Ovary (tissue), 3 donors: ENCODE data around the gene COPRS.

Source experiments
- CTCF ChIP-seq, 3 donors: fragments of 450-650 bp in 2 of 3; fragments of 200-600 bp in 1 of 3; IDR thresholded peaks; one replicate each; pipeline versions ENCODE4 v1.5.1 to v1.8.0; 2016 to 2022; ENCODE audit warnings: antibody characterized with exemption in 3 of 3, mild to moderate bottlenecking in 1 of 3
- POLR2A ChIP-seq: fragments of 450-650 bp; IDR thresholded peaks from one replicate; pipeline ENCODE4 v1.6.1; 2017; ENCODE audit warnings: antibody characterized with exemption, mild to moderate bottlenecking, moderate library complexity
- donor health status: DM: no; HTN: no; CAD: no.

DNA sequence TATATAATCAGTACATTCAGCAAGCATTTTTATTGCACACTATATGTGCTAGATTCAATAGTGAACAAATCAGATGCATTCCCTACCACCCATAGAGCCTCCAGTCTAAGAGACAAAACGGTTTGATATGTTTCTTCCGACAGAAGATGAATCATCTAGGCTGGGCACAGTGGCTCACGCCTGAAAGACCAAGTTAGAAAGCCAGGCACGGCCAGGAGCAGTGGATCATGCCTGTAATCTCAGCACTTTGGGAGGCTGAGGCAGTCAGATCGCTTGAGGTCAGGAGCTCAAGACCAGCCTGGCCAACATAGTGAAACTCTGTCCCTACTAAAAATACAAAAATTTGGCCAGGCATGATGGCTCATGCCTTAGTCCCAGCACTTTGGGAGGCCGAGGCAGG is 18.3 kb upstream of the COPRS start:
- TF ChIP-seq POLR2A: no peak
- no peak for TF ChIP-seq CTCF (IDR thresholded peaks at IDR 0.05)
